Skin of body (tissue), 1 donor: ENCODE results near the gene FBXL14. TPM values are rescaled to one million over a fixed set of nuclear protein-coding genes. Genes with fewer than 3 reads are reported as not detected.

Source experiments
- total RNA-seq: library from RNA; depleted of rRNA; stranded (reverse); fragments of >200 nt; gene quantifications from one replicate; pipeline ENCODE4 v1.2.3, GENCODE V29; 2014

Gene FBXL14
- total RNA-seq, 1 donor from 2014 or later: 4.8 TPM

Other genes with a start within 250 kb of the FBXL14 start
- gene WNT5B, start 34.6 kb upstream of the FBXL14 start, total RNA-seq: 22.7 TPM
- 68.0 TPM for gene ADIPOR2, start 96.5 kb upstream of the FBXL14 start, total RNA-seq
- gene LRTM2, start 226.0 kb upstream of the FBXL14 start, total RNA-seq: 0.20 TPM